Skin epidermis (tissue), 12 donors: Measurements from ENCODE around the gene BRIP1.

Source experiments
- H3K27ac ChIP-seq, 21 experiments: fragments of 200-600 bp; sonication (generic) in 11 of 21; one replicate each; pipeline ENCODE4 v1.5.0; 2020; ENCODE audit warnings: mild to moderate bottlenecking in 3 of 21, inconsistent platforms in 2 of 21, moderate library complexity in 2 of 21
- H3K4me3 ChIP-seq, 7 experiments: fragments of 200-600 bp; sonication (generic) in 2 of 7; one replicate each; pipeline ENCODE4 v1.5.0; 2020; ENCODE audit warnings: inconsistent platforms in 2 of 7, mild to moderate bottlenecking in 2 of 7, moderate library complexity in 1 of 7

BRIP1 gene

GRCh38 chr17:61648587-61648986, 214.7 kb downstream of the BRIP1 start:
- Histone ChIP-seq H3K4me3 (no peak overlapping the region), H3K27ac (no peak overlapping the region)

GRCh38 chr17:61647047-61647446, 216.3 kb downstream of the BRIP1 start:
- no peak overlapping the region for H3K27ac ChIP-seq
- no peak overlapping the region for H3K4me3 ChIP-seq

- no peak overlapping the region for H3K27ac ChIP-seq
- no peak overlapping the region for H3K4me3 ChIP-seq
Observed at GRCh38 chr17:61646482-61646881, 216.8 kb downstream of the BRIP1 start.

DNA sequence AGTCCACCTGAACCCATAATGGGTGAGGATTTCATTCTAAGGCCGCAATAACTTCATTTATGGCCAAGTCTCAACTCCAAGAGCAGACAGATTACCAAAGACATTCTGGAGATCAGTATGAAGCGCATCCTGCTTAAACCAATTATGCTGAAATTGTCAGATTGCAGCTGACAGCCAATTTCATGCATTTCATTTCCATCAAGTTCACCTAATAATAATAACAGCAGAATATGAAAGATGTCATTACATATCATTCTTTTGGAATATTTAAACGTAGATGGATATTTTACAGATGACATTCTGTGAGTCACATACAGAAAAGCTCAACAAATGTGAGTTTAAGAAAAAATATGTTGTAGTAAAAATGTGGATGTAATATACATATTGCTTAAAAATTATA, 217.4 kb downstream of the BRIP1 start:
- H3K27ac ChIP-seq, result no peak overlapping the region
- no peak overlapping the region for H3K4me3 ChIP-seq

DNA sequence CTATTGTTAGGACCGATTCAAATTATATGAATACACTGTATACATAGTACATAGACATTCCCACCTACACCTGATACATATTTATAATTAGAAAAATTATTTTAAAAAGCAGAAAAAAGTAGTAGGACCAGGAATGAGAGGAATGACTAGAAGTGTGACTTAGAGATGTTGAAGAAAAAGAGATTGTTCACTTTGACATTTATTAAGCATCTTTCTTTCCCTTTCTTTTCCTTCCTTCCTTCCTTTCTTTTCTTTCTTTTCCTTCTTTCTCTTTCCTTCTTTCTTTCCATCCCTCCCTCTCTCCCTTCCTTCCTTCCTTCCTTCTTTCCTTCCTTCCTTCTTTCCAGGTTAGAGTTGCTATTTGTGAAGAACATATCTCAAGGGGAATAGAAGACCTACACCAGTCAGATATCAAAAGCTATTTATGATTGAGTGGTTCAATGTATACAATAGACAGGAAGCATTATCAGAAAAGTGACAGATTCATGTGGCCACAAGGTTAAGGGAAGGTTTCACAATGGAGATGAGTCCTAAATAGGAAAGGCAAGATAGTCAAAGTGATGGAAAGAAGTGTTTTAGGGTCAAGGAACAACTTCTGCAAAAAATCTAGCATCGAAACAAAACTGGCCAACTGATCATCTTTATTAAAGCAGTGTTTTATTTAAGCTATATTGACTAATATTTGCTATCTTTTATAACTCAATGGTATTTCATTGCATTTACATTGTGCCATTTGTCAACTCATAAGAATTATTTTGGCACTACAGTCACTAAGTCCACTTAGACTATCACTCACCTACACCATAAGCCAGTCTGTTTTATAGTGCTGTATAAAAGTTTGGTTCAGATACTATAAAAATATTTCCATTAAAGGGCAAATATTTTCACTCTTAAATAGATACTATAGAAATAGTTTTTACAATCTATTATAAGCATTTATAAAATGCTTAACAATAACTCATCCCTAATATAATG, 218.2 kb downstream of the BRIP1 start:
- H3K4me3 ChIP-seq, result no peak overlapping the region
- H3K27ac ChIP-seq, result no peak overlapping the region

DNA sequence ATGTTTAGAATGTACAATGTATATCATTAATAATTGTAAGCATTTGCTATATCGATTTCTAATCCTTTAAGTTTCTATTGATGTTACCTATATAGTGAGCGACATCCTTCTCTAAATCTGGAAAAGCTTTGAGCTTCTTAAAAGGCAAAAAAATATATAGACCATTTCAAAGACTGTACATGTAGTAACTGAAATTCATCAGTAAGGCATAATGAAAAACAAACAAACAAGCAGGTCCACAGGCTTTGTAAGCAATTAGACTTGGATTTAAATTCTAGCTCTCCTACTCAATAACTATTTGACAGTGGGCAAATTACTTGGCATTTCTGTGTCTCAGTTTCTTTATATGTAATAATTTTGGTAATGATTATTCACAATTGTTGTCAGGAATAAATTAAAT, 220.6 kb downstream of the BRIP1 start:
- H3K4me3 ChIP-seq, result no peak overlapping the region
- no peak overlapping the region for H3K27ac ChIP-seq

DNA sequence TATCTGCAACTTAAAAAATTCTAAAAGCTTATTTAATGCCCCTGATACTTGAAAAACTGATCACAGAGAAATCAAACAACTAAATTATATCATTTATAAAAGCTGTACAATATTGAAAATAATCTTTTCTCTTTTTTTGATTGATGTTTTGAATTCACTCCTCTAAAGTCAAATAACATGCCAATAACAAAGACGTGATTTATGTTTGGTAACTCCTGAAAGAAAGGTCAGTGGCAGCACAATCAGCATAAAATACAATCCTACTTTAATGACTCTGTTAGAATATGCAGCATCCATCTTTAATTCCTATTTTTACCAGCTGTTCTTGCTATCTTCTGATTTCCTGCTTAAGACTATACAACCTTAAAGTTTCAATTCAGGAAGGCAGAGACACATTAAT, 221.6 kb downstream of the BRIP1 start:
- Histone ChIP-seq H3K4me3 (no peak overlapping the region), H3K27ac (no peak overlapping the region)

GRCh38 chr17:61641084-61641483, 222.2 kb downstream of the BRIP1 start:
- no peak overlapping the region for H3K4me3 ChIP-seq

DNA sequence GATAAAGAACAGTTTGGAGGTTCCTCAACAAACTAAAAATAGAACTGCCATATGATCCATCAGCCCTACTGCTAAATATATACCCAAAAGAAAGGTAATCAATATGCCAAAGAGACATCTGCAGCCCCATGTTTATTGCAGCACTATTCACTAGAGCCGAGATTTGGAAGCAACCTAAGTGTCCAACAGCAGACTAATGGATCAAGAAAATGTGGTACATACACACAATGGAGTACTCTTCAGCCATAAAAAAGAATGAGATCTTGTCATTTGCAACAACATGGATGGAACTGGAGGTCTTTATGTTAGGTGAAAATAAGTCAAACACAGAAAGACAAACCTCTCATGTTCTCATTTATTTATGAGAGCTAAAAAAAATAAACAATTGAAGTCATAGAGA, 223.5 kb downstream of the BRIP1 start:
- no peak overlapping the region for H3K4me3 ChIP-seq
- no peak overlapping the region for H3K27ac ChIP-seq

More at GRCh38 chr17:61641084-61641483, 222.2 kb downstream of the BRIP1 start:
- no peak overlapping the region for H3K27ac ChIP-seq

DNA sequence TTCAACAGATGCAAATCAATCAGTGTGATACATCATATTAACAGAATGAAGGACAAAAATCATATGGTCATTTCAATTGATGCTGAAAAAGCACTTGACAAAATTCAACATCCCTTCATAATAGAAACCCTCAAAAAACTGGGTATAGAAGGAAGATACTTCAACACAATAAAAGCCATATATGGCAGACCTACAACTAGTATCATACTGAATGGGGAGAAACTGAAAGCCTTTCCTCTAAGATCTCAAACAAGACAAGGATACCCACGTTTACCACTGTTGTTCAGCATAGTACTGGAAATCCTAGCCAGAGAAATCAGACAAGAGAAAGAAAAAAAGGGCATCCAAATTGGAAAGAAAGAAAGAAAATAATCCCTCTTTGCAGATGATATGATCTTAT, 225.2 kb downstream of the BRIP1 start:
- Histone ChIP-seq H3K27ac (no peak overlapping the region), H3K4me3 (no peak overlapping the region)

DNA sequence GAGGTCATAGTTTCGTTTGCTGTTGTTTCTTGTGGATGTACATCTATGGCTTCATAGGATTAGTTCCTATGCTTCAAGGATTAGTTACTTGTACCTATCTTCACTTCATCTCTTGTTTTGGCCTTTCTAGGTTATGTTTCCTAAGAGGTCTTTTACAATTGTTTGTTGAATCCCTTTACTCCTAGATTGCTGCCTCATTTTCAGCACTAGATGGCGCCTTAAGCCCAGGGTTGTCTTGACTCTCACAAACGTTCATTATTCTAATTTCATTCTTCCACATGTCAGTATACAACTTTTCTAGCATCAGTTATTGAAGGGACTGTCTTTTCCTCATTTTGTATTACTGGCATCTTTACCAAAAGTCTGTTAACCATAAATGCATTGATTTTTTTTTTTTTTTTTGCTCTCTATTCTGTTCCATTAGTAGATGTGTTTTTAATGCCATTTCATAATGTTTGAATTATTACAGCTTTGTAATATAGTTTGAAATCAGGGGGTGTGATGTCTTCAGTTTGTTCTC, 227.4 kb downstream of the BRIP1 start:
- Histone ChIP-seq H3K4me3 (no peak overlapping the region), H3K27ac (no peak overlapping the region)

- Histone ChIP-seq H3K27ac (no peak overlapping the region), H3K4me3 (no peak overlapping the region)
Observed at GRCh38 chr17:61634942-61635538, 228.3 kb downstream of the BRIP1 start.

DNA sequence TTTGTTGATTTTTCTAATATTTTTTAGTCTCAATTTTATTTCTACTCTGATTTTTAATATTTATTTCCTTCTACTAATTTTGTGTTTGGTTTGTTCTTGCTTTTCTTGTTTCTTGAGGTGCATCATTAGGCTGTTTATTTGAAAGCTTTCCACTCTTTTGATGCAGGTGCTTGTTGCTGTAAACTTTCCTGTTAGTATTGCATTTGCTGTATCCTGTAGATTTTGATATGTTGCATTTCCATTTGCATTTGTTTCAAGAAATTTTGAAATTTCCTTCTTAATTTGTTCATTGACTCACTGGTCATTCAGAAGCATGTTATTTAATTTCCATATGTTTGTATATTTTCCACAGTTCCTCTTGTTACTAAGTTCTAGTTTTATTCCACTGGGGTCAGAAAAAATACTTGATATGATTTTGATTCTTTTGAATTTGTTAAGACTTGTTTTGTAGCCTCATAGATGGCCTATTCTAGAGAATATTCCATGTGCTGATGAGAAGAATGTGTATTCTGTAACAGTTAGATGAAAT, 229.3 kb downstream of the BRIP1 start:
- no peak overlapping the region for H3K4me3 ChIP-seq
- no peak overlapping the region for H3K27ac ChIP-seq

DNA sequence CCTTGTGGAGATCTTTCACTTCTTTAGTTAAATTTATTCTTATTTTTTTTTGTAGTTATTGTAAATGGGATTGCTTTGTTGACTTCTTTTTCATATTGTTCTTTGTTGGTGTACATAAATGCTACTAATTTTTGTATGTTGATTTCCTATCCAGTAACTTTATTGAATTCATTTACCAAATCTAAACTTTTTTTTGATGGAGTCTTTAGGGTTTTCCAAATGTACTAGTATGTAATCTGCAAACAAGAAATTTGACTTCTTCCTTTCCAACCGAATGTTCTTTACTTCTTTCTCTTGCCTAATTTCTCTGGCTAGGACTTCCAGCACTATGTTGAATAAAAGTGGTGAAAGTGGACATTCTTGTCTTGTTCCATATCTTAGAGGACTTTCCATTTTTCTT, 230.5 kb downstream of the BRIP1 start:
- Histone ChIP-seq H3K4me3 (no peak overlapping the region), H3K27ac (no peak overlapping the region)

GRCh38 chr17:61631800-61632199, 231.5 kb downstream of the BRIP1 start:
- H3K27ac ChIP-seq, result no peak overlapping the region
- H3K4me3 ChIP-seq, result no peak overlapping the region
